K562 (cell line): ENCODE data around the gene MRNIP. TPM values are rescaled to one million over a fixed set of nuclear protein-coding genes. Genes with fewer than 3 reads are reported as not detected.
A peak's percentile ranks its signal among the peaks of the same experiment; 100 is the strongest.

Source experiments
- ATAC-seq: fragments of 200-7000 bp; cut with Tn5 transposase; 3 replicates; pipeline ENCODE4 v1.9.1; 2020; ENCODE audit warnings: moderate library complexity
- BruUV-seq: library from RNA; stranded (reverse); fragments of 400-500 nt; replicated peaks from 2 replicates; lab custom pipeline; 2021; lab: Mats Ljungman, UMichigan
- CTCF ChIA-PET: fragments of 300-600 bp; formaldehyde crosslinking; extraction: SDS; loops from one replicate; lab custom pipeline; 2021; ENCODE audit warnings: low intra/inter-chr PET ratio; lab: Yijun Ruan, JAX
- POLR2A ChIA-PET: fragments of 300-600, 350-650 bp; sonication (Branson Sonifier 250); formaldehyde crosslinking; extraction: SDS; loops from one replicate; lab custom pipeline; 2021; ENCODE audit warnings: antibody characterized with exemption, inconsistent platforms; lab: Yijun Ruan, JAX
- DNase-seq, 4 experiments: peaks; one replicate each; pipeline versions ENCODE4 v3.0.0 to v3.0.0-alpha.2; 2011 to 2018; ENCODE audit warnings: low spot score in 3 of 4, mixed read lengths in 3 of 4; ENCODE audit errors: extremely low read depth in 1 of 4
- FAIRE-seq: peaks from 2 replicates; lab custom pipeline; 2011; peaks lifted over from hg19 to GRCh38; lab: Jason Lieb, UNC
- H2AFZ ChIP-seq: 2 replicates; pipeline ENCODE4 v1.6.0; 2011; ENCODE audit warnings: low read depth, low read length, control low read depth, inconsistent platforms
- H3K27ac ChIP-seq: fragments of 200-600 bp; 3 replicates; pipeline ENCODE4 v1.8.0; 2011; ENCODE audit warnings: low read depth, mild to moderate bottlenecking, control low read depth, inconsistent platforms, low read length, moderate library complexity, mixed read lengths; ENCODE audit errors: extremely low read depth
- H3K27me3 ChIP-seq, 2 experiments: fragments of 300-600 bp in 1 of 2; 2 replicates in 1 of 2; 3 replicates in 1 of 2; pipeline versions ENCODE4 v1.6.0 to v1.8.0; 2011; ENCODE audit warnings: inconsistent platforms in 2 of 2, low read length in 2 of 2, mild to moderate bottlenecking in 1 of 2, mixed read lengths in 1 of 2, moderate library complexity in 1 of 2; ENCODE audit not compliant: control insufficient read depth in 2 of 2, insufficient read depth in 2 of 2
- H3K36me3 ChIP-seq: fragments of 300-600 bp; 3 replicates; pipeline ENCODE4 v1.8.0; 2011; ENCODE audit warnings: mild to moderate bottlenecking, low read length, inconsistent platforms; ENCODE audit not compliant: control insufficient read depth, insufficient read depth
- H3K4me1 ChIP-seq, 2 experiments: fragments of 200-600 bp in 1 of 2; replicated peaks in 1 of 2; 2 replicates in 1 of 2; 3 replicates in 1 of 2; pipeline versions ENCODE4 v1.5.1 to v1.8.0; 2011; ENCODE audit warnings: inconsistent platforms in 2 of 2, low read length in 2 of 2, mild to moderate bottlenecking in 1 of 2, mixed read lengths in 1 of 2, moderate library complexity in 1 of 2; ENCODE audit not compliant: control insufficient read depth in 2 of 2, insufficient read depth in 2 of 2
- H3K4me2 ChIP-seq: 2 replicates; pipeline ENCODE4 v1.6.1; 2011; ENCODE audit warnings: low read length, control low read depth, inconsistent platforms, mixed read lengths; ENCODE audit not compliant: insufficient read depth
- H3K4me3 ChIP-seq: fragments of 200-600 bp; sonication (generic), shearing (Covaris generic); 2 replicates; pipeline ENCODE4 v1.5.1; 2016; ENCODE audit warnings: control low read depth, inconsistent platforms
- H3K79me2 ChIP-seq: fragments of 200-600 bp; 3 replicates; pipeline ENCODE4 v1.8.0; 2011; ENCODE audit warnings: low read length, inconsistent platforms; ENCODE audit not compliant: control insufficient read depth, insufficient read depth
- H3K9ac ChIP-seq, 2 experiments: 2 replicates each; pipeline versions ENCODE4 v1.6.0 to v1.6.1; 2011; ENCODE audit warnings: low read depth in 2 of 2, low read length in 2 of 2, control low read depth in 1 of 2, inconsistent platforms in 1 of 2, mild to moderate bottlenecking in 1 of 2, mixed read lengths in 1 of 2; ENCODE audit not compliant: insufficient read depth in 1 of 2
- H3K9me1 ChIP-seq: one replicate; pipeline ENCODE4 v1.6.0; 2011; ENCODE audit warnings: inconsistent platforms, mild to moderate bottlenecking, low read length, moderate library complexity; ENCODE audit not compliant: control insufficient read depth, insufficient read depth
- H3K9me3 ChIP-seq: replicated peaks from 2 replicates; pipeline ENCODE4 v1.5.1; 2011; ENCODE audit warnings: low read depth, low read length, inconsistent platforms; ENCODE audit not compliant: control insufficient read depth, insufficient read depth
- H4K20me1 ChIP-seq: replicated peaks from 2 replicates; pipeline ENCODE4 v1.6.1; 2011; ENCODE audit warnings: low read length, inconsistent platforms, mixed read lengths; ENCODE audit not compliant: control insufficient read depth, insufficient read depth
- CHD1 ChIP-seq: fragments of 200-600 bp; sonication (generic); IDR thresholded peaks from one replicate; pipeline ENCODE4 v1.6.1; 2012; ENCODE audit warnings: mild to moderate bottlenecking, moderate library complexity, low read length, inconsistent platforms
- FOXA3 ChIP-seq, 2 experiments: fragments of 450-650 bp in 1 of 2; sonication (generic) in 1 of 2; formaldehyde crosslinking; IDR thresholded peaks in 1 of 2; conservative IDR thresholded peaks in 1 of 2; 2 replicates each; pipeline versions ENCODE4 v1.4.0 to v1.8.0; 2020 to 2022; ENCODE audit warnings: mild to moderate bottlenecking in 2 of 2, missing genetic modification reagents in 1 of 2
- PHTF2 ChIP-seq: fragments of 250-450 bp; sonication (Bioruptor Pico); IDR thresholded peaks from 2 replicates; pipeline ENCODE4 v1.5.0; 2021; ENCODE audit warnings: mild to moderate bottlenecking
- ZC3H11A ChIP-seq: IDR thresholded peaks from 2 replicates; pipeline ENCODE4 v1.6.1; 2012; ENCODE audit warnings: low read depth, low read length, improper control_type of control experiment
- ZNF121 ChIP-seq: sonication (generic); formaldehyde crosslinking; conservative IDR thresholded peaks from 2 replicates; pipeline ENCODE4 v1.8.0; 2022; ENCODE audit warnings: missing genetic modification reagents
- WGBS: fragments of 100-300 bp; shearing (Covaris generic); methylation state at CpG from one replicate; pipeline ENCODE4 v1.1.6; 2016; ENCODE audit warnings: low coverage, mixed read lengths; ENCODE audit not compliant: insufficient coverage; ENCODE audit errors: missing lambda C conversion rate; 5-methylcytosine and 5-hydroxymethylcytosine counted together
- in situ Hi-C: fragments of 300-500 bp; cut with MboI; formaldehyde crosslinking; loops from 4 replicates; pipeline ENCODE4 v1.15.0; 2018; ENCODE audit warnings: inconsistent platforms, mixed read lengths
- intact Hi-C: fragments of 100-400 bp; cut with micrococcal nuclease; formaldehyde crosslinking; loops from 2 replicates; pipeline ENCODE4 v1.14.2; 2022
- polyA plus RNA-seq, 8 experiments: library from polyadenylated mRNA; depleted of rRNA in 4 of 8; stranded (reverse) in 5 of 8; unstranded in 3 of 8; fragments of >200 nt; fragmentation: Nextera tagmentation in 2 of 8; fragmentation: Illumina TruSeq in 1 of 8; extraction: Ambion mirVana in 2 of 8; extraction: Trizol in 1 of 8; gene quantifications; 2 replicates each; pipeline versions ENCODE4 v1.2.1 to v1.2.3, GENCODE V29; 2011 to 2014; ENCODE audit warnings: inconsistent platforms in 1 of 8, missing spikeins in 1 of 8
- total RNA-seq, 7 experiments: library from RNA; depleted of rRNA in 6 of 7; stranded (reverse); fragments of >200 nt in 6 of 7; fragmentation: Illumina TruSeq in 2 of 7; extraction: Trizol in 2 of 7; gene quantifications; 2 replicates each; pipeline versions ENCODE4 v1.2.1 to v1.2.3, GENCODE V29; 2011 to 2021; ENCODE audit warnings: low replicate concordance in 1 of 7

Gene MRNIP
- total and polyA plus RNA-seq, 9 of the 15 experiments (the other 6 are each of a cell fraction or from before 2014, with no cell fraction given), result 3.6 to 39.0 (median 16.8) TPM

DNA sequence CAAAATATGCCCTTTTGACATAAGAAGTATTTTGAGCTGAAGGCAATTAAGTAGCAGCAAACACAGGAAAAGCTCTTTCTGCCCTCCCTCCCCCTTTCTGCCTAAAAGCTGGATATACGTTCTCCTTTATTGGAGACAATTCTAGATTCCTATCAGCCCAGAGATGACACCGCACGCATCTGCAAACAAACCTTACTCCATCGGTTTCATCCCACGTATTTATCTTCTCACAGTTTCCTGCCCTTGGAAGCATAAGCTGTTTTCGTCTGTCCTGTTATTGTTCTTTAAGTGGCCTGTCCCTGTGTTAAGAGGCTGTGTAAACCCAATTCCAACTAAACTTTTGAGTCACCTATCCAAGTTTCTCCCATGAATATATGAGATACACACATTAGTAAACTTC, 37.2 kb upstream of the MRNIP start:
- no peak overlapping the region for H3K4me2 ChIP-seq
- no peak for ATAC-seq
- no peaks in the 10 kb centered on the region for H3K9me3 ChIP-seq
- BruUV-seq, result no TSS peak
- H3K4me3 ChIP-seq, result no peak overlapping the region
- ChIA-PET POLR2A (no interaction called here), CTCF (no interaction called here)
- H3K9ac ChIP-seq, result no peak overlapping the region
- TF ChIP-seq CHD1 (no peak), ZC3H11A (no peak), ZNF121 (CRISPR knock-in tag) (no peak), PHTF2 (CRISPR knock-in tag) (no peak), FOXA3 (CRISPR knock-in tag; conservative IDR thresholded peaks at IDR 0.05 in 1 of 2, IDR thresholded peaks at IDR 0.05 in 1 of 2) (peak in 1 of 2 experiments; percentile 55; a peak in 2 of 4 replicates)
- no peak for DNase-seq
- H4K20me1 ChIP-seq, result 0 out of 2 replicates have a peak, but pooled peaks cover 7% of the 10 kb centered on the region
- peaks cover 7% of the 10 kb centered on the region for H3K9me1 ChIP-seq
- no peak overlapping the region for H2AFZ ChIP-seq
- no peaks in the 10 kb centered on the region for H3K79me2 ChIP-seq
- in situ Hi-C loops (no loop called here), intact Hi-C loops (no loop called here)
- WGBS, result 34% methylated on average over 6 of the region's 6 CpGs
- no peaks in the 10 kb centered on the region for H3K27me3 ChIP-seq
- H3K4me1 ChIP-seq, result 0 out of 5 replicates have a peak, but pooled peaks cover 0 to 2% of the 10 kb centered on the region in 2 experiments
- H3K27ac ChIP-seq, result no peak overlapping the region
- peaks cover 91% of the 10 kb centered on the region for H3K36me3 ChIP-seq
- no peak for FAIRE-seq
